ENCODE data around the gene REELD1.

The REELD1 gene

GRCh38 chr4:146246381-146246780, 32.0 kb downstream of the REELD1 start:
- peaks cover 0 to 22% of the 10 kb centered on the region in 2 donors for H3K4me1 ChIP-seq (ENCODE audit: control insufficient read depth in 1 of 2, insufficient read depth in 2 of 2, low read length in 2 of 2)
- H3K27me3 ChIP-seq (ENCODE audit: low read depth, low read length) = no peaks in the 10 kb centered on the region
- no peaks in the 10 kb centered on the region for H3K9me3 ChIP-seq (ENCODE audit: control insufficient read depth in 1 of 2, low read length in 2 of 2)
- H3K27ac ChIP-seq (ENCODE audit: low read length) = no peak overlapping the region
- no peaks in the 10 kb centered on the region for H3K36me3 ChIP-seq (ENCODE audit: control insufficient read depth in 1 of 2, insufficient read depth in 2 of 2, low read length in 2 of 2)
- no peak overlapping the region for H3K4me3 ChIP-seq (ENCODE audit: low read depth in 1 of 2, low read length in 2 of 2)

- no peaks in the 10 kb centered on the region for H3K36me3 ChIP-seq (ENCODE audit: control insufficient read depth in 1 of 2, insufficient read depth in 2 of 2, low read length in 2 of 2)
- H3K4me3 ChIP-seq (ENCODE audit: low read depth in 1 of 2, low read length in 2 of 2) = no peak overlapping the region
- H3K4me1 ChIP-seq (ENCODE audit: control insufficient read depth in 1 of 2, insufficient read depth in 2 of 2, low read length in 2 of 2) = peaks cover 0 to 13% of the 10 kb centered on the region in 2 donors
- H3K27ac ChIP-seq (ENCODE audit: low read length) = no peak overlapping the region
- H3K27me3 ChIP-seq (ENCODE audit: low read depth, low read length) = no peaks in the 10 kb centered on the region
- H3K9me3 ChIP-seq (ENCODE audit: control insufficient read depth in 1 of 2, low read length in 2 of 2) = no peaks in the 10 kb centered on the region
Measured at GRCh38 chr4:146247356-146247755, 33.0 kb downstream of the REELD1 start.

GRCh38 chr4:146252969-146253611, 38.8 kb downstream of the REELD1 start:
- H3K9me3 ChIP-seq (ENCODE audit: control insufficient read depth in 1 of 2, low read length in 2 of 2) = no peaks in the 10 kb centered on the region

GRCh38 chr4:146255463-146255862, 41.1 kb downstream of the REELD1 start:
- Histone ChIP-seq H3K27ac (ENCODE audit: low read length) (no peak overlapping the region), H3K36me3 (ENCODE audit: control insufficient read depth in 1 of 2, insufficient read depth in 2 of 2, low read length in 2 of 2) (peaks cover 0 to 3% of the 10 kb centered on the region in 2 donors), H3K27me3 (ENCODE audit: low read depth, low read length) (no peaks in the 10 kb centered on the region), H3K9me3 (ENCODE audit: control insufficient read depth in 1 of 2, low read length in 2 of 2) (no peaks in the 10 kb centered on the region), H3K4me3 (ENCODE audit: low read depth in 1 of 2, low read length in 2 of 2) (no peak overlapping the region), H3K4me1 (ENCODE audit: control insufficient read depth in 1 of 2, insufficient read depth in 2 of 2, low read length in 2 of 2) (no peaks in the 10 kb centered on the region)

More at GRCh38 chr4:146252969-146253611, 38.8 kb downstream of the REELD1 start:
- Histone ChIP-seq H3K36me3 (ENCODE audit: control insufficient read depth in 1 of 2, insufficient read depth in 2 of 2, low read length in 2 of 2) (no peaks in the 10 kb centered on the region), H3K4me3 (ENCODE audit: low read depth in 1 of 2, low read length in 2 of 2) (no peak overlapping the region), H3K4me1 (ENCODE audit: control insufficient read depth in 1 of 2, insufficient read depth in 2 of 2, low read length in 2 of 2) (no peaks in the 10 kb centered on the region), H3K27ac (ENCODE audit: low read length) (no peak overlapping the region), H3K27me3 (ENCODE audit: low read depth, low read length) (no peaks in the 10 kb centered on the region)

GRCh38 chr4:146255874-146256273, 41.5 kb downstream of the REELD1 start:
- no peak overlapping the region for H3K4me3 ChIP-seq (ENCODE audit: low read depth in 1 of 2, low read length in 2 of 2)
- no peaks in the 10 kb centered on the region for H3K4me1 ChIP-seq (ENCODE audit: control insufficient read depth in 1 of 2, insufficient read depth in 2 of 2, low read length in 2 of 2)
- H3K36me3 ChIP-seq (ENCODE audit: control insufficient read depth in 1 of 2, insufficient read depth in 2 of 2, low read length in 2 of 2) = peaks cover 0 to 6% of the 10 kb centered on the region in 2 donors
- no peaks in the 10 kb centered on the region for H3K9me3 ChIP-seq (ENCODE audit: control insufficient read depth in 1 of 2, low read length in 2 of 2)
- no peaks in the 10 kb centered on the region for H3K27me3 ChIP-seq (ENCODE audit: low read depth, low read length)
- no peak overlapping the region for H3K27ac ChIP-seq (ENCODE audit: low read length)

GRCh38 chr4:146256328-146256727, 42.0 kb downstream of the REELD1 start:
- no peak overlapping the region for H3K4me3 ChIP-seq (ENCODE audit: low read depth in 1 of 2, low read length in 2 of 2)
- no peaks in the 10 kb centered on the region for H3K27me3 ChIP-seq (ENCODE audit: low read depth, low read length)

GRCh38 chr4:146257511-146257910, 43.2 kb downstream of the REELD1 start:
- Histone ChIP-seq H3K27ac (ENCODE audit: low read length) (no peak overlapping the region), H3K4me1 (ENCODE audit: control insufficient read depth in 1 of 2, insufficient read depth in 2 of 2, low read length in 2 of 2) (no peaks in the 10 kb centered on the region), H3K9me3 (ENCODE audit: control insufficient read depth in 1 of 2, low read length in 2 of 2) (no peaks in the 10 kb centered on the region), H3K27me3 (ENCODE audit: low read depth, low read length) (no peaks in the 10 kb centered on the region), H3K4me3 (ENCODE audit: low read depth in 1 of 2, low read length in 2 of 2) (no peak overlapping the region), H3K36me3 (ENCODE audit: control insufficient read depth in 1 of 2, insufficient read depth in 2 of 2, low read length in 2 of 2) (peaks cover 0 to 7% of the 10 kb centered on the region in 2 donors)

More at GRCh38 chr4:146256328-146256727, 42.0 kb downstream of the REELD1 start:
- Histone ChIP-seq H3K4me1 (ENCODE audit: control insufficient read depth in 1 of 2, insufficient read depth in 2 of 2, low read length in 2 of 2) (no peaks in the 10 kb centered on the region), H3K36me3 (ENCODE audit: control insufficient read depth in 1 of 2, insufficient read depth in 2 of 2, low read length in 2 of 2) (peaks cover 0 to 7% of the 10 kb centered on the region in 2 donors), H3K27ac (ENCODE audit: low read length) (no peak overlapping the region), H3K9me3 (ENCODE audit: control insufficient read depth in 1 of 2, low read length in 2 of 2) (no peaks in the 10 kb centered on the region)

- H3K9me3 ChIP-seq (ENCODE audit: control insufficient read depth in 1 of 2, low read length in 2 of 2) = no peaks in the 10 kb centered on the region
- peaks cover 0 to 12% of the 10 kb centered on the region in 2 donors for H3K36me3 ChIP-seq (ENCODE audit: control insufficient read depth in 1 of 2, insufficient read depth in 2 of 2, low read length in 2 of 2)
- no peaks in the 10 kb centered on the region for H3K4me1 ChIP-seq (ENCODE audit: control insufficient read depth in 1 of 2, insufficient read depth in 2 of 2, low read length in 2 of 2)
- H3K27me3 ChIP-seq (ENCODE audit: low read depth, low read length) = no peaks in the 10 kb centered on the region
- H3K4me3 ChIP-seq (ENCODE audit: low read depth in 1 of 2, low read length in 2 of 2) = no peak overlapping the region
- no peak overlapping the region for H3K27ac ChIP-seq (ENCODE audit: low read length)
Measured at GRCh38 chr4:146260521-146260920, 46.2 kb downstream of the REELD1 start.

- Histone ChIP-seq H3K4me1 (ENCODE audit: control insufficient read depth in 1 of 2, insufficient read depth in 2 of 2, low read length in 2 of 2) (no peaks in the 10 kb centered on the region), H3K9me3 (ENCODE audit: control insufficient read depth in 1 of 2, low read length in 2 of 2) (no peaks in the 10 kb centered on the region), H3K36me3 (ENCODE audit: control insufficient read depth in 1 of 2, insufficient read depth in 2 of 2, low read length in 2 of 2) (peaks cover 0 to 12% of the 10 kb centered on the region in 2 donors), H3K27ac (ENCODE audit: low read length) (no peak overlapping the region), H3K4me3 (ENCODE audit: low read depth in 1 of 2, low read length in 2 of 2) (no peak overlapping the region), H3K27me3 (ENCODE audit: low read depth, low read length) (no peaks in the 10 kb centered on the region)
Measured at GRCh38 chr4:146261041-146261440, 46.7 kb downstream of the REELD1 start.

GRCh38 chr4:146263793-146264192, 49.5 kb downstream of the REELD1 start:
- Histone ChIP-seq H3K4me3 (ENCODE audit: low read depth in 1 of 2, low read length in 2 of 2) (no peak overlapping the region), H3K27ac (ENCODE audit: low read length) (no peak overlapping the region), H3K4me1 (ENCODE audit: control insufficient read depth in 1 of 2, insufficient read depth in 2 of 2, low read length in 2 of 2) (no peaks in the 10 kb centered on the region), H3K36me3 (ENCODE audit: control insufficient read depth in 1 of 2, insufficient read depth in 2 of 2, low read length in 2 of 2) (peaks cover 0 to 12% of the 10 kb centered on the region in 2 donors), H3K9me3 (ENCODE audit: control insufficient read depth in 1 of 2, low read length in 2 of 2) (no peaks in the 10 kb centered on the region), H3K27me3 (ENCODE audit: low read depth, low read length) (no peaks in the 10 kb centered on the region)

- Histone ChIP-seq H3K36me3 (ENCODE audit: control insufficient read depth in 1 of 2, insufficient read depth in 2 of 2, low read length in 2 of 2) (peaks cover 0 to 5% of the 10 kb centered on the region in 2 donors), H3K4me1 (ENCODE audit: control insufficient read depth in 1 of 2, insufficient read depth in 2 of 2, low read length in 2 of 2) (no peaks in the 10 kb centered on the region), H3K9me3 (ENCODE audit: control insufficient read depth in 1 of 2, low read length in 2 of 2) (no peaks in the 10 kb centered on the region), H3K4me3 (ENCODE audit: low read depth in 1 of 2, low read length in 2 of 2) (no peak overlapping the region), H3K27me3 (ENCODE audit: low read depth, low read length) (no peaks in the 10 kb centered on the region), H3K27ac (ENCODE audit: low read length) (no peak overlapping the region)
Measured at GRCh38 chr4:146265950-146266490, 51.7 kb downstream of the REELD1 start.

GRCh38 chr4:146267826-146268225, 53.5 kb downstream of the REELD1 start:
- H3K27me3 ChIP-seq (ENCODE audit: low read depth, low read length) = no peaks in the 10 kb centered on the region
- no peaks in the 10 kb centered on the region for H3K9me3 ChIP-seq (ENCODE audit: control insufficient read depth in 1 of 2, low read length in 2 of 2)
- H3K27ac ChIP-seq (ENCODE audit: low read length) = no peak overlapping the region
- no peak overlapping the region for H3K4me3 ChIP-seq (ENCODE audit: low read depth in 1 of 2, low read length in 2 of 2)
- no peaks in the 10 kb centered on the region for H3K4me1 ChIP-seq (ENCODE audit: control insufficient read depth in 1 of 2, insufficient read depth in 2 of 2, low read length in 2 of 2)
- peaks cover 0 to 3% of the 10 kb centered on the region in 2 donors for H3K36me3 ChIP-seq (ENCODE audit: control insufficient read depth in 1 of 2, insufficient read depth in 2 of 2, low read length in 2 of 2)
